Smooth muscle cell (in vitro differentiated cells): ENCODE data around the gene BCAS3. TPM values are rescaled to one million over a fixed set of nuclear protein-coding genes. Genes with fewer than 3 reads are reported as not detected.

Experiments used
- DNase-seq: peaks from one replicate; lab custom pipeline; 2025; ENCODE audit not compliant: unreplicated experiment; lab: John Stamatoyannopoulos, UW
- H2AFZ ChIP-seq: fragments of 200-600 bp; sonication (generic); 2 replicates; pipeline ENCODE4 v1.6.0; 2016; ENCODE audit warnings: antibody characterized with exemption, low read depth, mild to moderate bottlenecking
- H3F3A ChIP-seq: fragments of 200-600 bp; sonication (generic); 2 replicates; pipeline ENCODE4 v1.6.0; 2017; ENCODE audit warnings: antibody characterized with exemption, low read depth
- H3K27ac ChIP-seq: fragments of 200-600 bp; sonication (generic); 2 replicates; pipeline ENCODE4 v1.5.1; 2016; ENCODE audit warnings: low read depth, mild to moderate bottlenecking
- H3K27me3 ChIP-seq: fragments of 200-600 bp; sonication (generic); 2 replicates; pipeline ENCODE4 v1.6.1; 2016; ENCODE audit warnings: low read depth, mild to moderate bottlenecking
- H3K36me3 ChIP-seq: fragments of 200-600 bp; sonication (generic); 2 replicates; pipeline ENCODE4 v1.5.1; 2016; ENCODE audit warnings: low read depth
- H3K4me1 ChIP-seq: fragments of 200-600 bp; sonication (generic); 2 replicates; pipeline ENCODE4 v1.5.1; 2016; ENCODE audit warnings: low read depth
- H3K4me2 ChIP-seq: fragments of 200-600 bp; sonication (generic); 2 replicates; pipeline ENCODE4 v1.6.0; 2016; ENCODE audit warnings: mild to moderate bottlenecking
- H3K4me3 ChIP-seq: fragments of 200-600 bp; sonication (generic); 2 replicates; pipeline ENCODE4 v1.5.1; 2016; ENCODE audit warnings: mild to moderate bottlenecking
- H3K79me2 ChIP-seq: fragments of 200-600 bp; sonication (generic); 2 replicates; pipeline ENCODE4 v1.6.0; 2016; ENCODE audit warnings: low read depth, mild to moderate bottlenecking
- H3K9ac ChIP-seq: fragments of 200-600 bp; sonication (generic); 2 replicates; pipeline ENCODE4 v1.6.0; 2016; ENCODE audit warnings: low read depth
- H3K9me3 ChIP-seq: fragments of 200-600 bp; sonication (generic); replicated peaks from 2 replicates; pipeline ENCODE4 v1.5.1; 2016; ENCODE audit warnings: low read depth
- H4K20me1 ChIP-seq: fragments of 200-600 bp; sonication (generic); 2 replicates; pipeline ENCODE4 v1.6.0; 2016; ENCODE audit warnings: low read depth
- CTCF ChIP-seq: fragments of 200-600 bp; sonication (generic); IDR thresholded peaks from 2 replicates; pipeline ENCODE4 v1.5.1; 2017; ENCODE audit warnings: borderline replicate concordance, mild to moderate bottlenecking, antibody characterized with exemption; ENCODE audit not compliant: insufficient read depth, poor library complexity, severe bottlenecking
- WGBS: methylation state at CpG from one replicate; pipeline ENCODE4 v1.1.7; 2016; ENCODE audit warnings: low lambda C conversion rate; 5-methylcytosine and 5-hydroxymethylcytosine counted together
- polyA plus RNA-seq: library from polyadenylated mRNA; unstranded; fragments of >200 nt; fragmentation: Nextera tagmentation; extraction: Ambion mirVana; gene quantifications from 2 replicates; pipeline ENCODE4 v1.2.1, GENCODE V29; 2016
- total RNA-seq: library from RNA; depleted of rRNA; stranded (reverse); fragments of >200 nt; gene quantifications from 2 replicates; pipeline ENCODE4 v1.2.3, GENCODE V29; 2014

BCAS3 gene
- total and polyA plus RNA-seq, 2 experiments from 2014 or later, result 17.2 to 54.5 TPM

GRCh38 chr17:61230972-61231820, 553.5 kb downstream of the BCAS3 start:
- H3K4me2 ChIP-seq, result no peak overlapping the region
- no peaks in the 10 kb centered on the region for H3K9me3 ChIP-seq
- peaks cover 19% of the 10 kb centered on the region for H3K4me1 ChIP-seq
- H3K79me2 ChIP-seq, result no peaks in the 10 kb centered on the region
- no peaks in the 10 kb centered on the region for H3K27me3 ChIP-seq
- WGBS, result 67% methylated on average over 4 of the region's 4 CpGs
- H3K9ac ChIP-seq, result no peak overlapping the region
- no peaks in the 10 kb centered on the region for H3K36me3 ChIP-seq
- no peak overlapping the region for H2AFZ ChIP-seq
- no peak overlapping the region for H3K27ac ChIP-seq
- no peaks in the 10 kb centered on the region for H4K20me1 ChIP-seq
- no peak for TF ChIP-seq CTCF
- H3K4me3 ChIP-seq, result no peak overlapping the region
- no peaks in the 10 kb centered on the region for H3F3A ChIP-seq
- no peak for DNase-seq

GRCh38 chr17:61232871-61233270, 555.2 kb downstream of the BCAS3 start:
- WGBS, result 27% methylated on average over 3 of the region's 3 CpGs
- peak overlapping the region; percentile 12 for H3K27ac ChIP-seq
- H3K9ac ChIP-seq, result no peak overlapping the region
- H3K4me1 ChIP-seq, result peaks cover 19% of the 10 kb centered on the region
- no peaks in the 10 kb centered on the region for H3K79me2 ChIP-seq
- H3K9me3 ChIP-seq, result no peaks in the 10 kb centered on the region
- no peaks in the 10 kb centered on the region for H3F3A ChIP-seq
- no peak for TF ChIP-seq CTCF
- DNase-seq, result no peak
- H4K20me1 ChIP-seq, result no peaks in the 10 kb centered on the region
- H3K27me3 ChIP-seq, result no peaks in the 10 kb centered on the region
- H3K4me2 ChIP-seq, result peak overlapping the region; percentile 46
- H3K36me3 ChIP-seq, result no peaks in the 10 kb centered on the region
- no peak overlapping the region for H3K4me3 ChIP-seq
- no peak overlapping the region for H2AFZ ChIP-seq

- Histone ChIP-seq H4K20me1 (no peaks in the 10 kb centered on the region), H3K4me3 (no peak overlapping the region), H3K27me3 (no peaks in the 10 kb centered on the region), H3K9me3 (no peaks in the 10 kb centered on the region), H3K4me1 (peaks cover 19% of the 10 kb centered on the region), H3K79me2 (no peaks in the 10 kb centered on the region), H3K4me2 (no peak overlapping the region), H3K36me3 (no peaks in the 10 kb centered on the region), H3K27ac (no peak overlapping the region), H3F3A (no peaks in the 10 kb centered on the region), H2AFZ (no peak overlapping the region), H3K9ac (no peak overlapping the region)
- DNase-seq, result no peak
- WGBS, result 93% methylated on average over 1 of the region's 1 CpG
- no peak for TF ChIP-seq CTCF
Observed at GRCh38 chr17:61233991-61234750, 556.5 kb downstream of the BCAS3 start.
